Stimulated activated CD4-positive, alpha-beta T cell treated with anti-CD3 and anti-CD28 coated beads, Interleukin-4, amount 100 ng/mL, for 24 hours (primary cell): ENCODE data around the gene FGF14.
"Not testable (repeated sequence)": the region's sequence is repeated elsewhere in the genome, so short reads cannot be mapped to it uniquely, and the experiment has no call there.

ENCODE experiments used
- DNase-seq: peaks from one replicate; pipeline ENCODE4 v3.0.0-alpha.2; 2020

The FGF14 gene

GRCh38 chr13:102187313-102187712 lies 214.5 kb downstream of the FGF14 start:
- no peak for DNase-seq

DNA sequence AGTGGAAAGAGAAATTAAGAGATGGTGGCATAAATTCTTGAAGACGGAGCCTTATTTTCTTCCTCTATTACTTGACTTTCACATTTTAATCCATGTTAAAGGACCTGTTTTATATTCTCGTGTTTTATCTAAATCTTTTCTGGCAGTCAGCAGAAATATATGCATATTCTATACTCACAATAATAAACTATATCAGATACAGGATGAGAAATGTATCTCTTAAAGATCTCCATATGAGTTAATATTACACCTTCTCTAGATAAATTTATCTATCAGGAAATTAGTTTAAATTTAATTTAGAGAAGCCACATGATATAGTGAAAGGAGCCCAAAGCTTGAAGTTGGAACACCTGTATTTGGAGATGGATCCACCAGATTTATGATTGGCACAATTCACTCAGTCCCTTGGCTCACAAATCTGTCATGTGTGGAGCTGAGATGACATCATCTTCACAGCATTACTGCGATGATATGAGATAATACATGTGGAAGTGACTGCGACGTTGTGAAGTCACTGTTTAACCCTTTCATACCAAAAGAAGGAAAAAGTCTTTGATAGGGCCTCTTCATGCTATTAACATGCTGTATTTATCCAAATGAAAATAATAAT lies 216.4 kb downstream of the FGF14 start:
- no peak for DNase-seq

- no peak for DNase-seq
These were observed 218.2 kb downstream of the FGF14 start for GRCh38 chr13:102183509-102184182.

- no peak for DNase-seq
These were observed 219.7 kb downstream of the FGF14 start for GRCh38 chr13:102182170-102182569.

GRCh38 chr13:102177431-102177830 lies 224.4 kb downstream of the FGF14 start:
- DNase-seq = no peak

DNA sequence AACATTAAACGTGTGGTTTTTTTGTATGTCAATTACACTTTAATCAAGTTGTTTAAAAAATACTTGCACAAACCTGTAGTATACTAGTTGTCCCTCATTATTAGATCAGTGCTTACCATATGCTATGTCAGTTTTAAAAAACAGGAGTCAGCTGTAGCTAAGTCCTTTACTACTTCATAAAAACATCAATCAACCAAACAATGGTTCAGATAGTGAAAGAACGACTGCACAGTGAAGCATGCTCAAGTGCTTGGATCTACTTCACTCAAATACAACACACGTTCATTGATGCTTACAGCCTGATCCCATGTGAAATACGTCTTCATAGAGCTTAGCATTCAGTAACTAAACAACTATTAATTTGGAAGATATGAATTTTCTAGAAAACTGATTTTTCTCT lies 225.0 kb downstream of the FGF14 start:
- no peak for DNase-seq

- DNase-seq = no peak
These were observed 229.4 kb downstream of the FGF14 start for GRCh38 chr13:102172406-102172805.

DNA sequence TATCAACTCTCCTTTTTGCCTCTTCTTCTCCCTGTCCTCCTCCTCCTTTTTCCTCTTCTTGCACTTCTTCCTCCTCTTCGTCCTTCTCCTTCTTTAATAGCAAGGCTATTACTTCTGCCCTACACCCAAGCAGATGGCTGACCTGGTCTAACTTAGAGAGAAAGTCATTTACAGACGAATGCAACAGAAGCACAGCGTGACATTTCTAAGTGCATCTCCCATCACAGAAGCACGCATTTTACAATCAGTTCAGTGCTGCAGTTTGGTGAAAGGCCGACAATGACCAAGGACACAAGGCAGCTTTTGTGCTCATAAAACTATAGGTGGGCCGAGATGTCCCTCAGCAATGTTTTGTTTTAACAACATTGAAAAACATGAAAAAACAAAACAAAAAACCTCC lies 231.5 kb downstream of the FGF14 start:
- no peak for DNase-seq

DNA sequence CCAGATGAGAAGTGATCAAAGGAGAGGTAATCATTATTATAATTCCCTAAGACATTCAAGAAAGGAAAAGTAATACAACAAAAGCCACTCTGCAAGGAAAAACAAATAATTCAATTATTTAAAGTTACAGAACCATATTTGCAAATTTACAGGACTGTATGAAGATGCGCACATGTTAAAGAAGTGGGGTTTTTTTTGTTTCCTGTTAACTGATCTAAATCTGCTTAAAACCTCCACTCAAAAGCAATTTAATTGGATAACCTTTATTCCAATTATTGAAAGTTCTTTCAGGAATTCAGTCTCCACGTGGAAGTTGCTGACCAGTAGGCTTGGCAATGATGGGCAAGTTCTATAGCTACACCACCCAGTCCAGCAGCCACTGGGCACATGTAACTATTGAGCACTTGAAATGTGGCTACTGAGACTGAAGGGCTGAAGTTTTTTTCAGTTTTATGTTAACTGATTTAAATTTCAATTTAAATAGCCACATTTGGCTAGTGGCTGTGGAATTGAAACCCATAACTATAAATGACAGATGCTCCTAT lies 232.3 kb downstream of the FGF14 start:
- no peak for DNase-seq

DNA sequence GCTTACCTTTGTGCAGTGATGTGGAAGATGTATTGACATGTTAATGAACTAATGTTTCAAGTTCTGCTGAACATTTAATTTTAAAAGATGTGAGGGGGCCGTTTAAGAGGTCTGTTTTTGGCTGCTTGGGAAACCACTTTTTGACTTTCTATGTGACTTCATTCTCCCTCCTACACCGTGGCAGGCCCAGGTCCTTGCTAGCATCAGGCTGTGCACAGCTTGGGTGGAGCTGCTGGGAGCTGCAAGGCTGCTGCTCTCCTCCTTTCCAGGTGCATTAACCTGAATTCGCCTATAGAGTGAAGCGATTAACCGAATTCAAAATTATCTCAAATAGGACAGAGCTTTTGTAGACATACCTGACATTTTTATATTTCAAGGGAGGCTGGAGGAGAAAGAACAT lies 249.1 kb downstream of the FGF14 start:
- DNase-seq = no peak

DNA sequence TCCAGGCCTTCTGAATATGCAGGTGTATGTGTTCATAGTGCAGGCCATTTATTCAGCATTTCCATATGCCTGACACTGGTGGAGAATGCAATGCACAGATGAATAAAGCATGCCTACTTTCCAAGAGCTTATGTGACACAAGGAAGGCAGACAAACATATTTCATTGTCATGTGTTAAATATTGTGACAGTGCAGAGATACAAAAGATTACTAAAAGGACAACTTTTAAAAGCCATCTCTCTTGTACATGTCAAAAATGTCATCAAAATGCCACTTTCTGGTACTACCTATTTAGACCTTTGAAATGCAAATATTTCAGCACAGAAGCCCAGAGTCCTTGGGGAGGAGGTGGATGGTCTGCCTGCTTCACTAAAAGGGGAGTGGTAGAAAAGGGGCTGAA lies 254.5 kb downstream of the FGF14 start:
- DNase-seq = no peak

GRCh38 chr13:102145750-102146149 lies 256.1 kb downstream of the FGF14 start:
- no peak for DNase-seq

DNA sequence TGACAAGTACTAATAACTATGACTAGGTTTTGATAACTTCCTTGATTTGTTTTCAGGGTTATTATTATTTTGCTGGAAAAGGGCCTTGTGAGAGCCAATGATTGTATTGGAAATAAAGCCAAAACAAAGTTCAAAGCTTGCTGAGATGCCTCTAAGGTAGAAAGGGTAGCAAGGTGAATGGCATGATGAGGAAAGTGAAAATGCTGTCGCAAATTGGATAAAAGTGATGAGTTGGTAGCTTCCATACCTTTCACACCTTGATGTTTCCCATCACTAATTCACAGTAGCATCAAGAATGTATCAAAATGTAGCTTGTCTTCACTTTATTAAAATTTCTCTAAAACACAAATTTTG lies 259.4 kb downstream of the FGF14 start:
- DNase-seq = no peak

DNA sequence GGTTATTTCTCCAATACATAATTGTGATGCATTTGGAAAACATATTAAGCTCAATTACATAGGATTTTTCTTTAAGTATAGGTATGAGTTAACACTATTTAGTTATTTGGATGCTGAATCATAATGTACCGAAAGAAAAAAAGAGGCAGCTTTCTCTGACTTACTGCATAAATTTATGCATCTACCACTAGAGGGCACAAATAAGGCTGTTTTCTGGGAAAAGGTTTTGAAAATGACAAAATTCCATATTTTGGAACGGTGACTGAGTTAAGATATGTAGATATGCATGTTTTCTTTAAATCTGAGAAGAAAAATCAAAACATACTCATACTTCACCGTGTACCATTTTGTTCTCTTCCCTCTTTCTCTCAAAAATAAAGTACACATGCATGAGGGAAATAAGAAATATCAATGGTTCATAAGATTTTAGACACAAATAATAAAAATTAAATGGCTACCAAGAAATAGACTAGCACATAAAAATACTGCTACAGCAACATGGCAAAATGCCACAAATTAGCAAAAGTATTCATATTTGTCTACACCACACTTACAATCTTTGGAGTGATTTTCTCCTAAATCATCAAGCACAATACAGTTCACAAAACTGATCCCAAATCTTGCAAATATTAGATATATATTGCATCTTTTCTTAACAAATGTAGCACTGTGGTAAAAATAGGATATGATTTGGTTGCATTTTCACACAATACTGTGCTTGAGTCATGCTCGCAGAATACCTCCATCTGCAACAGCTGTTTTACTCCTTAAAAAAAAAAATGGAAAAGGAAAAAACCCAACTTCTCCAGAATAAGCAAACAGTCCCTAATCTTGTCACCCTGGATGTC lies 260.0 kb downstream of the FGF14 start:
- DNase-seq = no peak

- no peak for DNase-seq
These were observed 262.2 kb downstream of the FGF14 start for GRCh38 chr13:102139626-102140025.

- DNase-seq = no peak
These were observed 263.1 kb downstream of the FGF14 start for GRCh38 chr13:102138635-102139190.

DNA sequence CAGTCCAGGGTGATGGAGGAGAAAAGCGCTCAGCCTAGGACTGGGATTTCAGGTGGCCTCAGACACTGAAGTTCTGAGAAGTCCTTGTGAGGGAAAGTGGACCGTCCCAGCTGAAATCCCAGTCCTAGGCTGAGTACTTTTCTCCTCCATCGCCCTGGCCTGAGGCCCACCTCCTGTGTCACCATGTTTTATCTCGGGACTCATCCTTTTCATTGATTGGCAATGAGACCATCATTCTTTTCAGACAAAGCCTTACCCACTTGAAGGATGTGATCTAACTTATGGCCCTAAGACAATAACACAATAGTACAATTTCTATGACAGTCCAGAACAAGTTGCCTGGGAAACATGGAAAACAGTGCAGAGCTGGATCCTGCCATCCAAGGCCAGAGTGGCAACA lies 263.9 kb downstream of the FGF14 start:
- DNase-seq = not testable (repeated sequence)

GRCh38 chr13:102136735-102137296 lies 265.0 kb downstream of the FGF14 start:
- no peak for DNase-seq

- DNase-seq = no peak
These were observed 269.0 kb downstream of the FGF14 start for GRCh38 chr13:102132777-102133295.

DNA sequence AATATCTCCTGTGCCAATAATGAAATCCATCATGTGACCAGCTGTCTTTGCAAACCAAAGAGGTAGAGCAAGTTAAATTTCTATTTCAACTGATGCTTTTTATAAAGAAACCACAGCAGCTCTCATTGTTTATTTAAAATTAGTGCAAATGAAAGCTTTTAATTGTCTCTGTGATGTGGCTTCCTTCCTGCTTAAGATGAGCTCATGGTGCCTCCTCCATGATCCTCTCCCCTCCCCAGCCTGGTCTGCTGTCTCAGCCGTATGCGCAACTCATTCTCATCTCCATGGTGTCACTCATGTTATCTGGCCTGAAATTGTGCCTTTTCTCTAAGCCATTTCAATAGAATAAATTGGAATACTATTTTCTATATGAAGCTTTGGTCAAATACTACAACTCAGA lies 270.6 kb downstream of the FGF14 start:
- no peak for DNase-seq

DNA sequence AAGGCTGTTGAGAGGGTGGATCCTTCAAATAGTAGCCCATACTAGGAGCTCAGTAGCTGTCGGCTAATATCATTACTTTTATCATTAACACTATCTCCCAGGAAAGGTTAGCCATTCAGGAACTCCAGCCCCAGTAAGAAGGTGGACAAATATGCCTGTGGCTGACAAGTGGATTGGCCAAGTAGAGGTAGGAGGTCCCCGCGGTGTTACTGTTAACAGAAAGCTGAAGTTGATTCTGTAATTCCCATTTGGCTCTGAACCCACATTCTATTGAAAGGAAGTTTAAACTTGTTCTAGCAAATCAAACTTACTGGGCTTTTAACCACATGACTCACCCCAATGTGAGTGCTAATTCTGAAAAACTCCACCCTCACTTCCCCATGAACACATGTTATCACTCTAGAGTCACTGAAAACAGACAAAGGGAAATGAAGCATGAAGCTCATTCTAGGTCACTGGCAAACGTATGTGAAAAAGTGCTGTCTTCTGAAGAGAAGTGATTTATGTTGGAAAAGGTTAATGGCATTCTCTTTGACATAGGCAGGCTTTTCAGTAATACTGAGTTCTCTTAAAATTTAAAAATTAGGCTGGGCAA lies 273.5 kb downstream of the FGF14 start:
- DNase-seq = no peak

DNA sequence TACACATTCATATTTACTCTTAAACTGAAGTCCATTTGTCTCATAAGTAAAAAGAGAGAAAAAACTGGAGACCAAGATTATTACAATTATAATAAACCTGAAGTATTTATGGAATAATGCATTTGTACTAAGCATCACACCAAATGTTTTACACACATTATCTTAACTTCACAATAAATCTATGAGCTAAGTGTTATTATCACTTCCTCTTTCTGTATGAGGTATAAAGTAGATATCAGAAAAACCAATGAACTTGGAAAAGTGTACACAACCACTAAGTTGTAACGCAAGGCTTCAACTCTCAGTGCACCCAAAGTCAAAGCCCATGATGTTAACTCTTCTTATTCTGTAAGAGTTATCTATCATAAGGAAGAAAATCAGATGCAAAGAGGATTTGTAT lies 274.7 kb downstream of the FGF14 start:
- no peak for DNase-seq

GRCh38 chr13:102122147-102122546 lies 279.7 kb downstream of the FGF14 start:
- DNase-seq = no peak
